HG03354 (cell line): ENCODE data around the gene FAAP20.

Experiments used
- ATAC-seq: cut with Tn5 transposase; IDR thresholded peaks from one replicate; pipeline ENCODE4 v1.9.1; 2021; ENCODE audit warnings: mild to moderate bottlenecking; ENCODE audit not compliant: unreplicated experiment, poor library complexity, severe bottlenecking

The FAAP20 gene, protein sequence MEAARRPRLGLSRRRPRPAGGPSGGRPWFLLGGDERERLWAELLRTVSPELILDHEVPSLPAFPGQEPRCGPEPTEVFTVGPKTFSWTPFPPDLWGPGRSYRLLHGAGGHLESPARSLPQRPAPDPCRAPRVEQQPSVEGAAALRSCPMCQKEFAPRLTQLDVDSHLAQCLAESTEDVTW

DNA sequence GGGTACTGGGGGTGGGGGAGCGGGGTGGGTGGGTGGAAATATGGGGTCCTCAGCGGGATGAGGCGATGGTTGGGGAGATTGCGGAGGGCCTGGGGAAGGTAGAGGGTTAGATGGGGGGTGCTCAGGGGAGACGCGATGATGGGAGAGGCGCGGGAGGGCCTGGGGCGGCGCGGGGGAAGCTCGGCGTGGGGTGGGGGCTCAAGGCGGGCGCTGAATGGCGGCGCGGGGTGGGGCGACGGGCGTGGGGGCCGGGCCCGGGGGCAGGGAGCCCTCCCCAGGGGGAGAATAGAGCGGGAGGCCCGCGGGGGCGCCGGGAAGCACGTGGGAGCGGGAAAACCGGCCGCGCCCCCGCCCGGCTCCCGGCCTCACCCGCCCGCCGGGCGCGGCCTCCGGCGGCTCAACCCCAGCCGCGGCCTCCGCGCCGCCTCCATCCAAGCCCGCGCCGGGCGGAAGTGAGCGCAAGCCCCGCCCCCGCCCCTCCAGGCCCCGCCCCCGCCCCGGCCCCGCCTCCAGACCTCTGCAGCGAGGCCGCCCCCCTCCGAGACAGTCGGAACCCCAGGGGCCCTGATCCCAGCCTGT is at the start of gene FAAP20:
TSS of gene FAAP20 (minus strand) at position 454 of the 579 bp plus-strand sequence. CDS start at position 431, 23 bp downstream.
- ATAC-seq: peak; percentile 58

DNA sequence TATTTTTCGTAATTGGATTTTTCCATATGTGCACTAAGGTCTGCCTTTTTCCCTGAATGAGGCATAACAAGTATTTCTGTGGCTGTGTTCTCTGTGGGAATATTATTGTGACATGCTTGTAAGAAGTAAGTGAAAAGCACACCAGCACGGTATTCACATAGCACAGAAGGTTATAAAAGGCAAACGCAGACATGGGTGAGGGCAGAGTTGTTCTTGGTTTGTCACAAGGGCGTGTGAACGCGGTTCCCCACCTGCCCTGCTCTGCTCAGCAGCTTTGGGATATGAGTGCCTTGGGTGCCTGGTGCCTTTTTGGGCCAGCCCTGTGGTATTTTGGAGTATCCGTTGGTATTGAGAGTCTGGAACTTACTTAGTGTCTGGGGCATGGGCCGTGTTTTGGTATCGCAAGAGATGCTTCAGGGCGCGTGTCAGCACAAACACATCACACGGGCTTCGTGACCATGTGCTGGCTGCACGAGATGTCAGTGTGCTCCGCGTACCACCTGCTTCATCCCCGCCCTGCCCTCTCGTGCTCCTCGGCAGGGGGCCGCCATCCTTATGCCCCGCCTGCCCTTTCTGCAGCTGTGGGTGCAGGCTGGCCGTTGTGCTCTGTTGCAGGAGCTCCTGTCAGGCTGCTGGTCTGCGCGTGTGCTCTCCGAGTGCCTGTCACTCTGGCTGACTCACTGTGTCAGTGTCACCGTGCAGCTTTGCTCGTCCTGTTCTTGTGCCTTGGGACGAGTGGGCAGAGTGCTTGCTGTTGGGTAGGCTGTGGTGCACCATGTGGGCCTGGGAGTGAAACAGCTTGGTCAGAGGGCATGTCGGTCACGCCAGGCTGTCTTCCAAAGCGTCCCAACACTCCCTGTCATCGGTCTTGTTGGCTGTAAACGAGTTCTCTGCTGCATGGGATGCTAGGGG is 48.5 kb upstream of the FAAP20 start:
- ATAC-seq: no peak

DNA sequence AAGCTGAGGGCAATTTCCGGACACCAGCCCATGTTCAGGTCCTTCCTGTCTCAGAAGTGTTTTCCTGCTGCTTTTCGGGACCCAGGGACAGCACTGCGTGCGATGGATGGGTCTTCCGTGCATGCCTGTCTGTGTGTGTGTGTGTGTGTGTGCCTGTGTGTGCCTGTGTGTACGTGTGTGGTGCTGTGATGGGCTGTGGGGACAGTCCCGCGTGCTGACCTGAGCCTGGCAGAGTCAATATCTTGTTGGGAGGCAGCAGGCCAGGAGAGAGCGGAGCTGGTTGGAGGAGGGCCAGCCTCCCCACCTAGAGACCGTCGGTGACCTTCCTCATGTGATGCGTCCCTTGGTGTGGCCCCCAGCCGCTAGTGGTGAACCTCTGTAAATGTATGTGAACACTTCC is 47.2 kb upstream of the FAAP20 start:
- ATAC-seq: no peak

DNA sequence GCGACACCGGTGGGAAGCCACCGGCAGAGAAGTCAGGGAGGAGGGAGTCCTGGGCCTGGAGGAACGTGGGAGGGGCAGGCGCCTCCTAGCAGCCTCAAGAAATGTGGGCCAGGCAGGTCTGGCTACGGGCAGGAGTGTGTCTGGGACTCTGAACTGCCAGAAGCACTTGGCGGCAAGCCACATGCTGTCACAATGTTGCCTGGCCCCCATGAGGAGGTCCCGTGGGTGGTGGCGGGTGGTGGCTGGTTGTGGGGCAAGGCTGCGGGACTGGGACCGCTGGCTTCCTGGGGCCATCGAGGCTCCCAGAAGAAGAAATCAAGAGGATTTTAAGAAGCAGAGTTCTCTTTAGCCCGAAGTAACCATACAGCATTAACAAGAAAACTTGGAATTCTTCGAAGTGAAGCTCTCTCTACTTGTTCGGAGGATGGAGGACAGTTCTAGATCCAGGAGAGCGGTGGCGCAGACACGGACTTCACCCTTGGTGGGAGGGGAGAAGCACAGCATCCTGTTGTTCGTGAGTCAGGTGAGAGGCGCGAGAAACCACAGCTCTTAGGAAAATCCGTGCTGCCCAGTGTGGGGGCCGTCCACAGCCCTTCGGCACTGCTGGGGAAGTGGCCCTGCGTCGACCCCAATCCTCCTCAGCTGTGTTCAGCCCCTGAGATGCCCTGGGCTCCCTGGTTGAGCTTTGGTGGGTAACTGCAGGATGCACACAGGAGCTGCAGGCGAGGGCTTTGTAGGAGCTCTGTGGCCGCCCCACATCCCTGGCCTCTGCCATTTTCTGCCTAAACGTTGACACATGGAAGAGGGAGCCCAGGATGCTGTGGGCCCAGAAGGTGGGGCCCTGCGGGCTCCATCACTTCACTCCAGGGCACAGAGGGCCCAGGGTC is 45.9 kb upstream of the FAAP20 start:
- no peak for ATAC-seq

DNA sequence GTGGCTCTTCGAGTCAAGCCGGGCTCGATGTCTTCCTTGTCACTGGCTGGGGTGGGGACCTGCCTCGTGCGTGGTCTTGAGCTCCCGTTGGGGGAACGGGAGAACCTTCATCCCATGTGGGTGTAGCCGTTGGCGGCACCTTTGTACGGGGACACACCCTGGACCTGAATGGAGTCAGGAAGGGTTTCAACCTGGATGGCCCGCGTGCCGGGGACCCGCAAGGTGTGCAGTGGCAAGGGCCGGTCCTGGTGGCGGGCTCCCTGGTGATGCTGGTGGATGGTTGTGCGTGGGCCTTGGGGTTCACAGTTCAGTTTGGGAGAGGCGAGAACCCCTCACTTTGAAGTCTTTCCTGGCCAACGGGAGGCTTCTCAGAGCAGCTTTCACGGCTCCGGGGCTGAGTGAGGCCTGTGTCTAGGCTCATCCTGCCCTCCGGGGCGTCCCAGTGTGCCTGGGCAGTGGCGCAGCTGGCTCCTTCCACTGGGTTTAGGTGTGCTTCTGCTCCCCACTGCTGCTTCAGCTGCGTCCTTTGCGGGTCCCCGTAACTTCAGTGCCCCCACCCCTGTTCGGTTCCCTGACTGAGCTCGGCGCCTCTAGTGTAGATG is 44.9 kb upstream of the FAAP20 start:
- no peak for ATAC-seq

DNA sequence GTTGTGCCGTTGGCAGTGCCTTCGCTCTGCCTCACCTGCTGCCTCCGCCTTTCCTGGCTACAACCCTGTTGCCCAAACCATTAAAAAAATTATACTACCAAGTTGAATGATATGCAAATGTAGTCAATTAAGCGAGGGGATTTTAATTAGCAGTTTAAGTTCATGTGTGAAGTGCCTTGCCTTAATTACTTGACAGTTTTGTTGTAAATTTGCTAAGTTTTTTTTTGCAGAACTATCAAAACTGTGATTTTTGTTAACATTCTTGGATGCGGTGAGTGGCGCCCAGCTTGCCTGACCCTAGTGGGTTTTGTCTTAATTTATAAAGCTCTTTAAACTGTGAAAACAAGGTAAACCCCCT is 44.4 kb upstream of the FAAP20 start:
- no peak for ATAC-seq

DNA sequence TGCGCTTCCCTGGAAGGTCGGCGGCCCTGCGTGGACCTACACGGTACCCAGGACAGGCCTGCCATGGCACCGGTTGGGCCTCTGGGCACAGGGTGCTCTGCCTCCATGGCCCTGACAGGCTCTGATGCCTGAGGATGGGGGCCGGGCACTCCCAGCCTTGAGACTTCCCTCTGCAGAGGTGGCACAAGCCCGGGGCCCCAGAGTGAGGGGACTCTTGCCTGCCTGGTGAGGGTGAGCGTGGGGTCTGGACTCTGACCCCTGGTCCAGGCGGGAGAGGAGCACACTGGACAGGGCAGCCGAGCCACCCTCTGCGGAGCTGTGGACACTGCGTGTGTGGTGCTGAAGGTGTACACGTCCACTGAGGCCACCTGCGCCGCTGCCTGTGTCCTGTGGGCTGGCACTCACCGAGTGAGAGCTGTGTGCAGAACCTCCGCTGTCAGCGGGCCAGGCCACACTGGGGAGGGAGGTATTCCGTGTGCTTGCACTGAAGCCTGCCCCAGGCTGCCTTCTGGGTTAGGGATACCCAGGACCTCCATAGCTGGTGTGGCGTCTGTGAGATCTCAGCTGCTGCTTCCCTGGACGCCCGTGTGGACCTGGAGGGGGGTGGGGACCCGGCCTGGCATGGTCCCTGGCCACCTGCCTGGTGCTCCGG is 43.9 kb upstream of the FAAP20 start:
- no peak for ATAC-seq

DNA sequence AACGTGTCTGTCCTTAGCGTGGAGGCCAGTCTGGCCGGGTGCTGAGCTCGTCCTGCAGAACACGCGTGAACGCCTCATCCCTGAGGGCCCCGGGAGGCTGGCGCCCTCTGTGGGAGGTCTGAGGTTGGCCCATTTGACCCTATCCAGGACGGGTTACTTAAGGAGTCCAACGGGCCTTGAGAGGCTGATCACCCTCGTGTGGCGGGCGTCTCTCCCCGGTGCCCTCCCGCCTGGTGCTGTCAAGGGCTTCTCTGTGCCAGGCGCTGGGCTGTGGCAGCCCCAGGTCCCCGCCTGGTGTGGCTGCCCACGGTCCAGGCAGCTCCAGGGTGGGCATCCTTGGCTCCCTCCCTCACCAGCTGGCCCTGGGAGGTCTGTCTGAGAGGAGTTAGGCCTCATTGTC is 43.2 kb upstream of the FAAP20 start:
- no peak for ATAC-seq

DNA sequence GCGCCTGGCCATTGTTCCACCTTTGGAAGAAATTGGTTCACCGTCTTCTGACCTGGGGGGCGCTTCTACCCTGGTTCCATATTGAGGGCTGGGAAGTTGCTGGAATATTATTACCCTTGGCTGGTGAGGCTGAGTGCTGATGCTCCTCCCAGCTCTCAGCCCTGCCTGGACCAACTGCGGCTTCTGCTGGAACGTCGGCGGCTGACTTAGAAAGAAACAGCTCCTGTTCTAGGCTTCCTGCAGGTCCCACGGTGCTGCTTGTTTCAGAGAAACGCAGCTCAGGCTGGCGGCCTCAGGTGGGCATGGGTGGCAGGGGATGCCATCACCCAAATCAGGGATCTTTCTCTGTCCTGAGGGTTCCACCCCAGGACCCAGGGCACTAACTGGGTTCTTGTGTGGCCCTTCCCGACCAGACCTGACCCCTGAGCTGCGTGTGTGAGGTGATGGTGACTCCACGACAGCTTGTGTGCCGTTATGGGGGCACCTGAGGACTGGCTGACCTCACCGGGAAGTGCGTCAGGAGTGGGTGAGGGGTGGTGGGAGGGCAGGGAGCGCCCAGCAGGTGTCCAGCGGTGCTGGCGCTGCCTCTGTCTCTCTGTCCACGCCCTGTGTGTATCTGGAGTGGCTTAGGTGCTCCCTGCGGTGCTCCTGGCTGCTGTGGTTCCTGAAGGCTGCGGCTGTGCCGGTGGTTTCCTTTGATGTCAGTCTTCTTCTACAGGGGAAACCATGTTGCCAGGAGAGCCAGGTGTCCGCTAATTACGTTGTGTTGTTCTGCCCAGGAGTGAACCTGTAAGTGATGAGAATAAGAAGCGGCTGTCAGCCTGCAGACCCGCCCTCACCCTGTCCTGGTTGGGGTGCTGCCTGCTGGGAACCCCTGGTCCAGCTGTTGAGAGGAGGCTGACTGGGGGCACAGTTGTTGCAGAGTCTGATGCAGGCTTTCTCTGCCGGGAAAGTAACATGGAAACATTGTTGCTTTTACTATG is 42.4 kb upstream of the FAAP20 start:
- no peak for ATAC-seq

DNA sequence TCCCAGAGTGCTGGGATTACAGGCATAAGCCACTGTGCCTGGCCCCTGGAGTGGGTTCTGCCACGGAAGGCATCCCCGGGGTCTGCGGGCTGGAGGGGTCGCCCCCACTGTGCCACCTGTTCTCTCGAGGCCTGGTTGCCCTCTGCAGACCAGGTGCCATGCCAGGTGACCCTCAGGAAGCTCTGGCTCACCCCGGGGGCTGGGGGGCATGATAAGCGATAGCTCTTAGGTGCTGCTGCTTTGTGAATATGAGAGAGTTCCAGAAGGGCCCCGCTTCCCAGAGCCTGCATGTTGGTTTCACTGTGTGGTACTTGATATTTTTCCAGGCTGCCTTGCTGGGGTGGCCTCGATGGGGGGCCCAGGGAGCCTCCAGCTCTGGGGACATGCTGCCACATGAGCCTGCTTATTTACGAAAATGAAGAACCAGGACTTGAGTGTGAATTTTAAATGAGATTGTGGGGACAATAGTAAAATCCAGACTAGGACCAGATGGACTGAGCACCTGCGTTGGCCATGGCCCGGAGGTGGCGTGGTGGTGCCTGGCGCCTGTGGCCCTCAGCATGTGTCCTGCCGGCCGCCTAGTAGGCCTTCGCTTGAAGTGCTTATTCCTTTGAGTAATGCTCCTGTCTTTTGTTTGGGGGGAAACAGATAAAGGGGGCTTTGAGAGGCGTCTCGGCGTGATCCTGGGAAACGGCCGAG is 40.9 kb upstream of the FAAP20 start:
- ATAC-seq: no peak

DNA sequence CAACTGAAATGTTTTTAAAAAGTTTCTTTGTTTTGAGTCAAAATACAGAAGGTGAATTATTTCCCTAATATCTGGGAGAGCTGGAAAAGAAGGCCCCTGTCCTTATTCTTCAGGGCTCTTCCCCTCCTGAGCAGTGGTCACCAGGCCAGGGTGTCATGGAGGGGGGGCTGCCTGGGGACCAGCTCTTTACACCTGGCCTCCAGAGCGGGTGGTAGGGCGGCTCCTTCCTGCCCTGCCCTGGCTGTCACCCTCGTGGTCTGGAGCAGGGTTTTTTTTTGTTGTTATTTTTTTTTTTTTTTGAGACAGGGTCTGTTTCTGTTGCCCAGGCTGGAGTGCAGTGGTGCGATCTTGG is 40.2 kb upstream of the FAAP20 start:
- no peak for ATAC-seq

DNA sequence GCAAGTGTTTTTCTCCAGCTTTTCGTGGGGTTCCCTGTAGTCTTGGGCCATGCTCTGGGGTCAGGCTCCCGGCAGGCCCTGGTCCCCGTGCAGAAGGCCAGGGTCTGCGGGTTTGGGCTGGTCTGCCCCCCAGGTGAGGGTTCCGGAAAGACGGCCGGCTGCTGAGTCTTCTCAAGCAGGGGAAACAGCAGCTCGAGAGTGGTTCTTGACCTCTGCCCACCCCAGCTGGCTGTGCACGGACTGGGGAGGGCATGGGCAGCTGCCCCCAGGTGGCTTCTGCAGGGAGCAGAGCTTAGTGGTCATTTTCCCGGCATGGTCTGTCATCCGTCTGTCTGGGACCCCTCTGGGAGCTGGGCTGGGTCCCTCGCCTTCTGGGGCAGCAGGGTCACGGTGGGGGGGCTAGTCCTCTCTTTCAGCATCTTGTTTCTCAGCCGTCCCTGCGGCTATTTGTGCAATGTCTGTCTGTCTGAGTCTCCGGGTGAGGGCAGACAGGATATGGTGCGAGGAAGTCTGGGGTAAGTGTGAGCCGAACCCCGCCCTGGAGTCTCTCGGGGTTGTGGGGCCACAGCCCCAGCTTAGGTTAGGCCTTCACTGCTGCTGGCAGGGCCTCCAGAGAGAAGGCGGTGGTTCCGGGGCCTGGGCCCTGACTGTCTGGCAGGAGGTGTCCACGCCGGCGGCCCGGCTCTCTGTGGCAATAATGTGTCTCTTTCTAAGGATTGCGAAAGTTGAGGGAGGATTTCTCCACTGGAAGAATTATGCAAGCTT is 39.6 kb upstream of the FAAP20 start:
- ATAC-seq: no peak

DNA sequence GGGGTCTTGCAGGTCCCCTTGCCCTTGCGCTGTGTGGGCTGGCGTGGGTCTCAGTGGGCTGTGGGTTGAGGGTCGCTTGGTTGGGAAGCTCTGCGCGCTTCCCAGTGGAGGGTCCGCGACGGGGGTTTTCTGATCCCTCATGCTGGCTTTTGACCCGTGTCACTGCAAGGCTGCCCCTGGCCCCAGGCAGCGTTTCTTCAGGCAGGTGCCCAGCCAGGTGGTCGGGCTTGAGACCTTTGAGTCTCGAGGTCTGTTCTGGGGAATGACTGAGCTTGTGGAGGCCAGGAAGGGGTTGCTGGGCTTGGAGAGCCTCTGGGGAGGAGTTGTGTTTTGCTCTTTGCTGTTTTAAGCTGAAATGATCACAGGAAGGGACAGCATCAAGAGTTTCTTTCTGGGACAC is 38.9 kb upstream of the FAAP20 start:
- no peak for ATAC-seq

DNA sequence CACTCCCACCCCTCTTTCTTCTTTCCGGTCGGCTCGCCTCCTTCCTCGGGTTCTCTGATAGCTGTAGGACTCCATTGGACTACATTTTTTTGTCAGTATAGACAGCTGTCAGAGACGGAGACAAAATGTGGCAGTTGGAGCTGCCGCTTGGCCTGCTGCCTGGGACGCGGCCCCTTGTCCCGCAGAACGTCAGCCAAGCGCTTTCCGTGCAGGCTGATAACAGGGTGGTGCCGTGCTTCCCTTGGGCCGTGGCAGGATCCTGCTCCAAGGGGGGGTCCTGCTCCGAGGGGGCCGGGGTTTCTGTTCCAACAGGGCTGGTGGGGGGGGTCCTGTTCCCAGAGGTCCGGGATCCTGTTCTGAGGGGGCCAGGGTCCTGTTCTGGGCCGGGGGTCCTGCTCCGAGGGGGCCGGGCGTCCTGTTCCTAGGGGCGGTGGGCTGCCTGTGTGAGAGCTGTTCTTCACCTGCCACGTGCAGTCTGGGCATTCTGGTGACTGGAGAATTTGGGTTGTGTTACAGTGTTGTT is 38.4 kb upstream of the FAAP20 start:
- ATAC-seq: no peak

DNA sequence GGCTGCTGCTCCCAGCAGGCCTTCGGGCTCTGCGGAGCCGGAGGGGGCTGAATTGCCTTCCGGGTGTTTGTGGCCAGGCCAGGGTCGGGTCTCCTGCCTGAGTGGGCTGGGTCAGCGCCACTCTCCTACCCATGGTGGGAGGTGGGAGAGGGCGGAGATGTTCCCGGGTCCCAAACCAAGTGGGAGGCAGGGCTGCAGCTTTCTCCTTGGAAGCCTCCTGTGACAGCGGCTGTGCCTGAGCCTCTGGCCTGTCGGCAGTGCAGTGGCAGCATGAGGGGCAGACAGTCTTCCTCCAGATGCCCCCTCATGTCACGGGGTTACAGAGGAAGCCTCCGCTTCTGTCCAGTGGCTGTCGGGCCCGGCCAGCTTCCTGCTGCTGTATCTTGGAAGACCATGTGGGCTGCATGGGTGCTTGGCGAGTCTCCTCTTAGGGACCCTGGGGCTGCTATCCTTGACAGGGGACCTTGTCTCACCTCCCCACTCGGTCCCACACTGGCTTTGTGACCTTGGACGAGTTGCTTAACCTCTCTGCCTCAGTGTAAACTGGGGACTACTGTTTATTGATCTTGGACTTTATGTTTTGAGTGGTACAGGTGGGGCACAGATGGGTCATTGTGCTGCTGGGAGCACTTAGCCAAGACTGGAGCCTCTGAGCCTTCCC is 37.8 kb upstream of the FAAP20 start:
- ATAC-seq: no peak

DNA sequence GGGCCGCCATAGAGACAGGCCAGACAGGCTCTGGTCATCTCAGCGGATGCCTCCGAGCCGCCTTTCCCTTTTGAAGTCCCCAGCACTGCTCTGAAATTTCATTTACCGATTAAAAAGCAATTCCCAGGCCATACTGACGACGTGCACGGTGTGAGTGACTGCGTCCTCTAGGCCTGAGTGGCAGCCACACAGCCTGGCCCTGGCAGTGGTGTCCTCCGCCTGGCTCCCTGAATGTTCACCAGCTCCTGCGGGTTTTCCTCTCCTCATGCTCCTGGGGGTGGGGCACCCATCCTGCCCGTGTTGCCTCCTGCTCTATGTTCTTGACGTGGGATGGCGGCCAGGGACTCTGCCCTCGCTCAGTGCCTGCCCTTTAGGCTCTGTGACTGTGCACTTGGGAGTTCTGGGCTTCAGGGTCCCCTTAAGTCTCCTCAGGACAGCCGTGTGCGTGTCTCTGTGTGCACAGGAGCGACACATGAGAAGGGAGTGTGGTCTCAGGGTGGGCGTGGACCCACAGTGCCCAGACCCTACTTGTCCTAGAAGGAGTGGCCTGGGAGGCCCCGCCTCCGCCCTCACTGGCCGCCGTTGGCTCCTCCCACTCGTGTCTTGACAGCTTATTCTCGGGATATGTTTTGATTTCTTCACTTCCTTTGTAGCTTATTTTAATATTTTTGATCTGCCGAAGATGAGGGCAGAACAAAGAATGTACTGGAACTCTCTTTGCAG is 37.1 kb upstream of the FAAP20 start:
- ATAC-seq: no peak
